ENCODE measurements around the gene PAF1. TPM values are rescaled to one million over a fixed set of nuclear protein-coding genes. Genes with fewer than 3 reads are reported as not detected.
A peak's percentile ranks its signal among the peaks of the same experiment; 100 is the strongest.

The PAF1 gene
- total and polyA plus RNA-seq, 2 of the 13 experiments (the other 11 are each of a cell fraction or from before 2014, with no cell fraction given), result 30.2 to 31.1 TPM

- TF ChIP-seq ZNF331 (CRISPR knock-in tag; IDR thresholded peaks at IDR 0.05), result peak; percentile 30; the same call in 1 of the 2 replicates
- no peak for TF ChIP-seq CENPX (CRISPR knock-in tag; IDR thresholded peaks at IDR 0.05)
- TF ChIP-seq ZSCAN29 (CRISPR knock-in tag; conservative IDR thresholded peaks at IDR 0.05), result 0 out of 2 replicates have a peak, but pooled peaks have one; percentile 28
- peak; percentile 69; the same call in 1 of the 2 replicates for TF ChIP-seq ZNF343 (CRISPR knock-in tag; IDR thresholded peaks at IDR 0.05)
- TF ChIP-seq STAG1 (CRISPR knock-in tag; IDR thresholded peaks at IDR 0.05), result peak; percentile 54
- TF ChIP-seq ATF6 (CRISPR knock-in tag; conservative IDR thresholded peaks at IDR 0.05), result peak; percentile 90; the same call in 1 of the 2 replicates
- TF ChIP-seq ZSCAN20 (CRISPR knock-in tag; IDR thresholded peaks at IDR 0.05; ENCODE audit: borderline replicate concordance), result no peak
- TF ChIP-seq, protein P1, sequence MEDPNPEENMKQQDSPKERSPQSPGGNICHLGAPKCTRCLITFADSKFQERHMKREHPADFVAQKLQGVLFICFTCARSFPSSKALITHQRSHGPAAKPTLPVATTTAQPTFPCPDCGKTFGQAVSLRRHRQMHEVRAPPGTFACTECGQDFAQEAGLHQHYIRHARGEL (CRISPR knock-in tag; IDR thresholded peaks at IDR 0.05), result no peak
- TF ChIP-seq ZNF383 (CRISPR knock-in tag; IDR thresholded peaks at IDR 0.05; ENCODE audit: borderline replicate concordance), result no peak
- TF ChIP-seq, protein P2, sequence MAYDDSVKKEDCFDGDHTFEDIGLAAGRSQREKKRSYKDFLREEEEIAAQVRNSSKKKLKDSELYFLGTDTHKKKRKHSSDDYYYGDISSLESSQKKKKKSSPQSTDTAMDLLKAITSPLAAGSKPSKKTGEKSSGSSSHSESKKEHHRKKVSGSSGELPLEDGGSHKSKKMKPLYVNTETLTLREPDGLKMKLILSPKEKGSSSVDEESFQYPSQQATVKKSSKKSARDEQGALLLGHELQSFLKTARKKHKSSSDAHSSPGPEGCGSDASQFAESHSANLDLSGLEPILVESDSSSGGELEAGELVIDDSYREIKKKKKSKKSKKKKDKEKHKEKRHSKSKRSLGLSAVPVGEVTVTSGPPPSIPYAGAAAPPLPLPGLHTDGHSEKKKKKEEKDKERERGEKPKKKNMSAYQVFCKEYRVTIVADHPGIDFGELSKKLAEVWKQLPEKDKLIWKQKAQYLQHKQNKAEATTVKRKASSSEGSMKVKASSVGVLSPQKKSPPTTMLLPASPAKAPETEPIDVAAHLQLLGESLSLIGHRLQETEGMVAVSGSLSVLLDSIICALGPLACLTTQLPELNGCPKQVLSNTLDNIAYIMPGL (CRISPR knock-in tag; IDR thresholded peaks at IDR 0.05; ENCODE audit: borderline replicate concordance in 1 of 2, low read depth in 1 of 2), result peak; percentile 89 to 97
- no peak for TF ChIP-seq ZNF367 (CRISPR knock-in tag; IDR thresholded peaks at IDR 0.05; ENCODE audit: borderline replicate concordance)
- TF ChIP-seq HDAC6 (IDR thresholded peaks at IDR 0.05; ENCODE audit: low read depth, low read length), result no peak
- no peak for TF ChIP-seq ZNF713 (CRISPR knock-in tag; IDR thresholded peaks at IDR 0.05)
- TF ChIP-seq, protein P3, sequence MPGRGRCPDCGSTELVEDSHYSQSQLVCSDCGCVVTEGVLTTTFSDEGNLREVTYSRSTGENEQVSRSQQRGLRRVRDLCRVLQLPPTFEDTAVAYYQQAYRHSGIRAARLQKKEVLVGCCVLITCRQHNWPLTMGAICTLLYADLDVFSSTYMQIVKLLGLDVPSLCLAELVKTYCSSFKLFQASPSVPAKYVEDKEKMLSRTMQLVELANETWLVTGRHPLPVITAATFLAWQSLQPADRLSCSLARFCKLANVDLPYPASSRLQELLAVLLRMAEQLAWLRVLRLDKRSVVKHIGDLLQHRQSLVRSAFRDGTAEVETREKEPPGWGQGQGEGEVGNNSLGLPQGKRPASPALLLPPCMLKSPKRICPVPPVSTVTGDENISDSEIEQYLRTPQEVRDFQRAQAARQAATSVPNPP (CRISPR knock-in tag; IDR thresholded peaks at IDR 0.05), result no peak
- no peak for TF ChIP-seq DNMT3B (CRISPR knock-in tag; conservative IDR thresholded peaks at IDR 0.05)
- TF ChIP-seq BCL3 (CRISPR knock-in tag; IDR thresholded peaks at IDR 0.05), result no peak
- TF ChIP-seq ZSCAN25 (CRISPR knock-in tag; IDR thresholded peaks at IDR 0.05), result peak; percentile 100
- TF ChIP-seq RFXAP (CRISPR knock-in tag; IDR thresholded peaks at IDR 0.05; ENCODE audit: borderline replicate concordance), result 0 out of 2 replicates have a peak, but pooled peaks have one; percentile 41
- TF ChIP-seq SAP130 (CRISPR knock-in tag; IDR thresholded peaks at IDR 0.05; ENCODE audit: low read depth), result peak; percentile 67
- TF ChIP-seq, protein P4, sequence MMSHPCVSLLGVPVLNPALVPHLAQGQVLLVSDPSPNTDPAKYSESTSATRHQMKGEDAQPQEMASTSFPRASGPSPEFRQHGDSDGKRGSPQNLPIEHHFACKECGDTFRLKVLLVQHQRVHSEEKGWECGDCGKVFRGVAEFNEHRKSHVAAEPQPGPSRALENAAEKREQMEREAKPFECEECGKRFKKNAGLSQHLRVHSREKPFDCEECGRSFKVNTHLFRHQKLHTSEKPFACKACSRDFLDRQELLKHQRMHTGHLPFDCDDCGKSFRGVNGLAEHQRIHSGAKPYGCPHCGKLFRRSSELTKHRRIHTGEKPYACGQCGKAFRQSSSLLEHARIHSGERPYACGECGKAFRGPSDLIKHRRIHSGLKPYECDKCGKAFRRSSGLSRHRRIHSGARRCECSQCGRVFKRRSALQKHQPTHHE (CRISPR knock-in tag; IDR thresholded peaks at IDR 0.05; ENCODE audit: borderline replicate concordance), result no peak
- TF ChIP-seq ZNF230 (CRISPR knock-in tag; IDR thresholded peaks at IDR 0.05), result no peak; the same call in 1 of the 2 replicates
Observed at GRCh38 chr19:39412100-39412866, 21.4 kb upstream of the PAF1 start, which contains the start of gene PLEKHG2 (continued).

All from HepG2 (cell line).